Measurements from ENCODE around the gene C19orf81.

C19orf81 gene

GRCh38 chr19:50628146-50628545 lies 21.1 kb upstream of the C19orf81 start:
- Histone ChIP-seq H3K27ac (ENCODE audit: low read length) (no peak overlapping the region), H3K4me3 (ENCODE audit: low read depth in 1 of 2, low read length in 2 of 2) (no peak overlapping the region), H3K27me3 (ENCODE audit: insufficient read depth, low read length, poor library complexity) (no peaks in the 10 kb centered on the region), H4K20me1 (ENCODE audit: insufficient read depth, low read length) (no peaks in the 10 kb centered on the region), H3K79me2 (ENCODE audit: insufficient read depth, low read length) (no peaks in the 10 kb centered on the region), H2AFZ (ENCODE audit: low read depth, low read length) (no peak overlapping the region), H3K9me3 (ENCODE audit: insufficient read depth, low read length, severe bottlenecking) (no peaks in the 10 kb centered on the region), H3K36me3 (ENCODE audit: insufficient read depth, low read length) (no peaks in the 10 kb centered on the region), H3K9ac (ENCODE audit: low read depth, low read length) (no peak overlapping the region), H3K4me2 (ENCODE audit: insufficient read depth, low read length) (no peak overlapping the region), H3K4me1 (ENCODE audit: insufficient read depth, low read length) (no peaks in the 10 kb centered on the region)
- ATAC-seq (ENCODE audit: insufficient read depth, low read depth) (no peak), DNase-seq (no peak)
- TF ChIP-seq CTCF (IDR thresholded peaks at IDR 0.05; ENCODE audit: borderline replicate concordance, extremely low read depth, low read length, poor library complexity, severe bottlenecking) (no peak), EZH2 (IDR thresholded peaks at IDR 0.05; ENCODE audit: borderline replicate concordance, low read depth, low read length, severe bottlenecking) (no peak)

GRCh38 chr19:50628551-50628950 lies 20.7 kb upstream of the C19orf81 start:
- TF ChIP-seq EZH2 (IDR thresholded peaks at IDR 0.05; ENCODE audit: borderline replicate concordance, low read depth, low read length, severe bottlenecking) (no peak), CTCF (IDR thresholded peaks at IDR 0.05; ENCODE audit: borderline replicate concordance, extremely low read depth, low read length, poor library complexity, severe bottlenecking) (no peak)
- ATAC-seq (ENCODE audit: insufficient read depth, low read depth) (no peak), DNase-seq (no peak)

GRCh38 chr19:50629194-50629593 lies 20.1 kb upstream of the C19orf81 start:
- no peak overlapping the region for H3K9ac ChIP-seq (ENCODE audit: low read depth, low read length)
- H2AFZ ChIP-seq (ENCODE audit: low read depth, low read length): no peak overlapping the region
- H3K4me2 ChIP-seq (ENCODE audit: insufficient read depth, low read length): no peak overlapping the region
- no peak overlapping the region for H3K27ac ChIP-seq (ENCODE audit: low read length)
- TF ChIP-seq EZH2 (IDR thresholded peaks at IDR 0.05; ENCODE audit: borderline replicate concordance, low read depth, low read length, severe bottlenecking) (no peak), CTCF (IDR thresholded peaks at IDR 0.05; ENCODE audit: borderline replicate concordance, extremely low read depth, low read length, poor library complexity, severe bottlenecking) (no peak)
- no peaks in the 10 kb centered on the region for H4K20me1 ChIP-seq (ENCODE audit: insufficient read depth, low read length)
- H3K79me2 ChIP-seq (ENCODE audit: insufficient read depth, low read length): no peaks in the 10 kb centered on the region
- ATAC-seq (ENCODE audit: insufficient read depth, low read depth): no peak
- no peaks in the 10 kb centered on the region for H3K27me3 ChIP-seq (ENCODE audit: insufficient read depth, low read length, poor library complexity)
- peaks cover 9% of the 10 kb centered on the region for H3K9me3 ChIP-seq (ENCODE audit: insufficient read depth, low read length, severe bottlenecking)
- no peaks in the 10 kb centered on the region for H3K36me3 ChIP-seq (ENCODE audit: insufficient read depth, low read length)
- no peak for DNase-seq
- H3K4me3 ChIP-seq (ENCODE audit: low read depth in 1 of 2, low read length in 2 of 2): no peak overlapping the region
- H3K4me1 ChIP-seq (ENCODE audit: insufficient read depth, low read length): no peaks in the 10 kb centered on the region

More at GRCh38 chr19:50628551-50628950, 20.7 kb upstream of the C19orf81 start:
- H3K9ac ChIP-seq (ENCODE audit: low read depth, low read length): no peak overlapping the region
- no peaks in the 10 kb centered on the region for H3K79me2 ChIP-seq (ENCODE audit: insufficient read depth, low read length)
- H4K20me1 ChIP-seq (ENCODE audit: insufficient read depth, low read length): no peaks in the 10 kb centered on the region
- H3K4me2 ChIP-seq (ENCODE audit: insufficient read depth, low read length): no peak overlapping the region
- H3K4me1 ChIP-seq (ENCODE audit: insufficient read depth, low read length): no peaks in the 10 kb centered on the region
- H3K27me3 ChIP-seq (ENCODE audit: insufficient read depth, low read length, poor library complexity): no peaks in the 10 kb centered on the region
- no peaks in the 10 kb centered on the region for H3K36me3 ChIP-seq (ENCODE audit: insufficient read depth, low read length)
- no peak overlapping the region for H3K4me3 ChIP-seq (ENCODE audit: low read depth in 1 of 2, low read length in 2 of 2)
- H3K27ac ChIP-seq (ENCODE audit: low read length): no peak overlapping the region
- H3K9me3 ChIP-seq (ENCODE audit: insufficient read depth, low read length, severe bottlenecking): peaks cover 3% of the 10 kb centered on the region
- no peak overlapping the region for H2AFZ ChIP-seq (ENCODE audit: low read depth, low read length)

- H3K4me3 ChIP-seq (ENCODE audit: low read depth in 1 of 2, low read length in 2 of 2): no peak overlapping the region
- DNase-seq (no peak), ATAC-seq (ENCODE audit: insufficient read depth, low read depth) (no peak)
- no peaks in the 10 kb centered on the region for H4K20me1 ChIP-seq (ENCODE audit: insufficient read depth, low read length)
- no peaks in the 10 kb centered on the region for H3K4me1 ChIP-seq (ENCODE audit: insufficient read depth, low read length)
- H3K27ac ChIP-seq (ENCODE audit: low read length): no peak overlapping the region
- no peak overlapping the region for H3K9ac ChIP-seq (ENCODE audit: low read depth, low read length)
- H3K27me3 ChIP-seq (ENCODE audit: insufficient read depth, low read length, poor library complexity): no peaks in the 10 kb centered on the region
- no peak overlapping the region for H3K4me2 ChIP-seq (ENCODE audit: insufficient read depth, low read length)
- no peaks in the 10 kb centered on the region for H3K79me2 ChIP-seq (ENCODE audit: insufficient read depth, low read length)
- H3K36me3 ChIP-seq (ENCODE audit: insufficient read depth, low read length): no peaks in the 10 kb centered on the region
- H3K9me3 ChIP-seq (ENCODE audit: insufficient read depth, low read length, severe bottlenecking): peaks cover 12% of the 10 kb centered on the region
- TF ChIP-seq CTCF (IDR thresholded peaks at IDR 0.05; ENCODE audit: borderline replicate concordance, extremely low read depth, low read length, poor library complexity, severe bottlenecking) (no peak), EZH2 (IDR thresholded peaks at IDR 0.05; ENCODE audit: borderline replicate concordance, low read depth, low read length, severe bottlenecking) (no peak)
- no peak overlapping the region for H2AFZ ChIP-seq (ENCODE audit: low read depth, low read length)
These were observed 19.4 kb upstream of the C19orf81 start for GRCh38 chr19:50629801-50630200.

All from DND-41 (cell line).